Heart left ventricle (tissue), 13 donors: Measurements from ENCODE around the gene PASK.

Source experiments
- CTCF ChIP-seq, 12 donors: fragments of 200-600 bp; sonication (generic) in 4 of 12; IDR thresholded peaks; one replicate each; pipeline versions ENCODE4 v1.5.0 to v1.8.0; 2018 to 2022; ENCODE audit warnings: antibody characterized with exemption in 12 of 12, mild to moderate bottlenecking in 5 of 12
- POLR2A ChIP-seq, 2 donors: fragments of 450-650 bp; IDR thresholded peaks; one replicate each; pipeline ENCODE4 v1.6.1; 2017; ENCODE audit warnings: antibody characterized with exemption in 2 of 2, mild to moderate bottlenecking in 2 of 2, moderate library complexity in 2 of 2
- donor health status: ischemic (EF 13 %, LVEDD 7.1; RV severe dilation, severe dysfunction).
- donor health status: DM: no; HTN: yes; CAD: no.
- donor health status: DM: no; HTN: no; CAD: no.
- donor health status: ischemic (EF 25% LVEDD 6.9; RV normal size, moderate dysfunction).
- donor health status: ischemic (EF 25% LVEDD 5.7; RV mildly dilated, moderate dysfunction).
- donor health status: ischemic (EF 35%, LVEDD 5.7; RV mildly dilated, moderate dysfunction).
- donor health status: nonischemic (EF 11% LVEDD 7.7; RV severe dilation, severe dysfunction).
- donor health status: DM: yes; HTN: yes; CAD: no.
- donor health status: PGD.
- donor health status: ischemic (EF 29% LVEDD 5.4; RV normal size, mild dysfunction).
- donor health status: nonischemic (EF 23%, LVEDD 6.1; RV moderate dilation, normal function).

GRCh38 chr2:241070361-241070760 is 78.9 kb downstream of the PASK start:
- TF ChIP-seq CTCF (IDR thresholded peaks at IDR 0.05) (no peak), POLR2A (IDR thresholded peaks at IDR 0.05) (no peak)
